MM.1S (cell line): Measurements from ENCODE around the gene CLMN.

Source experiments
- DNase-seq: peaks from one replicate; pipeline ENCODE4 v3.0.0-alpha.2; 2015
- H2AFZ ChIP-seq: fragments of 300-600 bp; sonication (generic); 2 replicates; pipeline ENCODE4 v1.6.0; 2016; ENCODE audit warnings: antibody characterized with exemption, low read length
- H3F3A ChIP-seq: fragments of 300-600 bp; sonication (generic); 2 replicates; pipeline ENCODE4 v1.6.1; 2016; ENCODE audit warnings: mild to moderate bottlenecking, antibody characterized with exemption, low read length, moderate library complexity, mixed read lengths; ENCODE audit not compliant: insufficient read depth
- H3K27ac ChIP-seq: fragments of 300-600 bp; sonication (generic); 2 replicates; pipeline ENCODE4 v1.5.1; 2016; ENCODE audit warnings: mild to moderate bottlenecking, low read length
- H3K27me3 ChIP-seq: fragments of 300-600 bp; sonication (generic); replicated peaks from 2 replicates; pipeline ENCODE4 v1.6.0; 2016; ENCODE audit warnings: low read length; ENCODE audit not compliant: insufficient read depth
- H3K36me3 ChIP-seq: fragments of 300-600 bp; sonication (generic); replicated peaks from 2 replicates; pipeline ENCODE4 v1.6.1; 2016; ENCODE audit warnings: mild to moderate bottlenecking, low read length, mixed read lengths; ENCODE audit not compliant: insufficient read depth
- H3K4me1 ChIP-seq: fragments of 300-600 bp; sonication (generic); 2 replicates; pipeline ENCODE4 v1.6.1; 2016; ENCODE audit warnings: low read length, mixed read lengths
- H3K4me2 ChIP-seq: fragments of 300-600 bp; sonication (generic); 2 replicates; pipeline ENCODE4 v1.6.0; 2016; ENCODE audit warnings: low read depth, low read length
- H3K4me3 ChIP-seq: fragments of 300-600 bp; sonication (generic); 2 replicates; pipeline ENCODE4 v1.5.1; 2016; ENCODE audit warnings: low read length, mixed read lengths
- H3K79me2 ChIP-seq: fragments of 300-600 bp; sonication (generic); 2 replicates; pipeline ENCODE4 v1.6.1; 2016; ENCODE audit warnings: mixed run types, low read length, mixed read lengths
- H3K9ac ChIP-seq: fragments of 300-600 bp; sonication (generic); 2 replicates; pipeline ENCODE4 v1.6.1; 2016; ENCODE audit warnings: low read length, mixed read lengths
- H3K9me2 ChIP-seq: fragments of 300-600 bp; sonication (generic); replicated peaks from 2 replicates; pipeline ENCODE4 v1.6.1; 2016; ENCODE audit warnings: mild to moderate bottlenecking, low read length, mixed read lengths; ENCODE audit not compliant: insufficient read depth
- H3K9me3 ChIP-seq: fragments of 300-600 bp; sonication (generic); replicated peaks from 2 replicates; pipeline ENCODE4 v1.6.1; 2016; ENCODE audit warnings: mild to moderate bottlenecking, low read length, mixed read lengths; ENCODE audit not compliant: insufficient read depth
- H4K20me1 ChIP-seq: fragments of 300-600 bp; sonication (generic); 2 replicates; pipeline ENCODE4 v1.6.1; 2016; ENCODE audit warnings: mild to moderate bottlenecking, low read length, moderate library complexity, mixed read lengths; ENCODE audit not compliant: insufficient read depth
- EZH2 ChIP-seq: fragments of 300-600 bp; sonication (generic); optimal IDR thresholded peaks from 2 replicates; pipeline ENCODE3; 2017; ENCODE audit warnings: low read depth, mild to moderate bottlenecking, antibody characterized with exemption, low read length, mixed read lengths
- EZH2phosphoT487 ChIP-seq: fragments of 300-600 bp; sonication (generic); IDR thresholded peaks from 2 replicates; pipeline ENCODE4 v1.6.1; 2018; ENCODE audit warnings: antibody characterized with exemption, low read length
- TF ChIP-seq, protein P1 (sequence below): fragments of 300-600 bp; sonication (generic); IDR thresholded peaks from 2 replicates; pipeline ENCODE4 v1.5.1; 2016; ENCODE audit warnings: antibody characterized with exemption, low read length, mixed read lengths

CLMN gene

GRCh38 chr14:95197551-95197950 is 122.2 kb downstream of the CLMN start:
- TF ChIP-seq EZH2phosphoT487 (no peak), EZH2 (no peak)
- TF ChIP-seq, protein P1, sequence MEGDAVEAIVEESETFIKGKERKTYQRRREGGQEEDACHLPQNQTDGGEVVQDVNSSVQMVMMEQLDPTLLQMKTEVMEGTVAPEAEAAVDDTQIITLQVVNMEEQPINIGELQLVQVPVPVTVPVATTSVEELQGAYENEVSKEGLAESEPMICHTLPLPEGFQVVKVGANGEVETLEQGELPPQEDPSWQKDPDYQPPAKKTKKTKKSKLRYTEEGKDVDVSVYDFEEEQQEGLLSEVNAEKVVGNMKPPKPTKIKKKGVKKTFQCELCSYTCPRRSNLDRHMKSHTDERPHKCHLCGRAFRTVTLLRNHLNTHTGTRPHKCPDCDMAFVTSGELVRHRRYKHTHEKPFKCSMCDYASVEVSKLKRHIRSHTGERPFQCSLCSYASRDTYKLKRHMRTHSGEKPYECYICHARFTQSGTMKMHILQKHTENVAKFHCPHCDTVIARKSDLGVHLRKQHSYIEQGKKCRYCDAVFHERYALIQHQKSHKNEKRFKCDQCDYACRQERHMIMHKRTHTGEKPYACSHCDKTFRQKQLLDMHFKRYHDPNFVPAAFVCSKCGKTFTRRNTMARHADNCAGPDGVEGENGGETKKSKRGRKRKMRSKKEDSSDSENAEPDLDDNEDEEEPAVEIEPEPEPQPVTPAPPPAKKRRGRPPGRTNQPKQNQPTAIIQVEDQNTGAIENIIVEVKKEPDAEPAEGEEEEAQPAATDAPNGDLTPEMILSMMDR: no peak
- no peak overlapping the region for H3K9ac ChIP-seq
- H2AFZ ChIP-seq: no peak overlapping the region
- no peak overlapping the region for H3K4me3 ChIP-seq
- H4K20me1 ChIP-seq: no peaks in the 10 kb centered on the region
- H3K9me3 ChIP-seq: no peaks in the 10 kb centered on the region
- H3K9me2 ChIP-seq: no peaks in the 10 kb centered on the region
- H3F3A ChIP-seq: no peaks in the 10 kb centered on the region
- no peaks in the 10 kb centered on the region for H3K4me1 ChIP-seq
- no peak for DNase-seq
- no peak overlapping the region for H3K4me2 ChIP-seq
- no peaks in the 10 kb centered on the region for H3K36me3 ChIP-seq
- H3K79me2 ChIP-seq: no peaks in the 10 kb centered on the region
- H3K27ac ChIP-seq: no peak overlapping the region
- H3K27me3 ChIP-seq: no peaks in the 10 kb centered on the region

- no peak overlapping the region for H3K27ac ChIP-seq
- no peak overlapping the region for H3K9ac ChIP-seq
- no peaks in the 10 kb centered on the region for H4K20me1 ChIP-seq
- no peaks in the 10 kb centered on the region for H3K36me3 ChIP-seq
- H3K9me2 ChIP-seq: no peaks in the 10 kb centered on the region
- no peak overlapping the region for H2AFZ ChIP-seq
- H3K27me3 ChIP-seq: no peaks in the 10 kb centered on the region
- no peaks in the 10 kb centered on the region for H3K4me1 ChIP-seq
- no peaks in the 10 kb centered on the region for H3F3A ChIP-seq
- no peak overlapping the region for H3K4me2 ChIP-seq
- DNase-seq: no peak
- H3K79me2 ChIP-seq: no peaks in the 10 kb centered on the region
- H3K4me3 ChIP-seq: no peak overlapping the region
- TF ChIP-seq EZH2 (no peak), EZH2phosphoT487 (no peak)
- TF ChIP-seq, protein P1: no peak
- H3K9me3 ChIP-seq: no peaks in the 10 kb centered on the region
Observed at GRCh38 chr14:95196826-95197545, 122.7 kb downstream of the CLMN start.

DNA sequence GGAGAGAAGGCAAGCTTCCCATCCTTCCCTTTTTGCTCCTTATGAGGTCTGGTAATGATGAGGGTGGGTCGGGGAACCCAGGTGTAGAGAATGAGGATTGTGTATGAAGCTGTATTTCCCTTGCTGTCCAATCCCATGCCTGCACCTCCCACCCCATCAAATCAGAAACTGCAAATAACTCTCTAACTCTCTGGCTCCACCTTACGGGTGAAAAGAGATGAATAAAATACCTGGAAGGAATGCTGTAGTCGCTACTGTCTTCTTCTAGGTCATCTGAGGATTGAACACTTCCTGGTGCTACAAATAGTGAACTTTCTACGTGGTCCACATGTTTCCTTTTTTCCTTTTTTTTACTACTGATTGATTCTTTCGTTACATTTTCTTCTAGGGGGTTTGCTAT is 123.4 kb downstream of the CLMN start:
- Histone ChIP-seq H3K9me3 (no peaks in the 10 kb centered on the region), H3K27ac (no peak overlapping the region), H3F3A (no peaks in the 10 kb centered on the region), H3K79me2 (no peaks in the 10 kb centered on the region), H3K9me2 (no peaks in the 10 kb centered on the region), H4K20me1 (no peaks in the 10 kb centered on the region), H3K4me2 (no peak overlapping the region), H3K4me1 (no peaks in the 10 kb centered on the region), H2AFZ (no peak overlapping the region), H3K27me3 (no peaks in the 10 kb centered on the region), H3K4me3 (no peak overlapping the region), H3K36me3 (no peaks in the 10 kb centered on the region), H3K9ac (no peak overlapping the region)
- no peak for DNase-seq
- TF ChIP-seq EZH2 (no peak), EZH2phosphoT487 (no peak)
- TF ChIP-seq, protein P1: no peak
